ENCODE results near the gene NODAL.

- TF ChIP-seq RNF2 (IDR thresholded peaks at IDR 0.05; ENCODE audit: borderline replicate concordance, low read depth) (no peak), FOSL2 (IDR thresholded peaks at IDR 0.05) (no peak), FOSL2 (CRISPR knock-in tag; IDR thresholded peaks at IDR 0.05) (no peak), MAFK (IDR thresholded peaks at IDR 0.05; ENCODE audit: partially characterized antibody) (no peak), CTCF (IDR thresholded peaks at IDR 0.05) (no peak), POLR2A (IDR thresholded peaks at IDR 0.05; ENCODE audit: low read length) (no peak), PBX3 (IDR thresholded peaks at IDR 0.05) (no peak), KDM1A (IDR thresholded peaks at IDR 0.05; ENCODE audit: low read depth) (no peak)
Measured at GRCh38 chr10:70409772-70410171, 31.7 kb downstream of the NODAL start.

Data from A549 (cell line).